GM21786 (cell line): ENCODE measurements around the gene LYPD6B.

Experiments used
- ATAC-seq: cut with Tn5 transposase; IDR thresholded peaks from one replicate; pipeline ENCODE4 v1.9.1; 2021; ENCODE audit not compliant: unreplicated experiment

LYPD6B gene

GRCh38 chr2:149038442-149039212 lies at the start of gene LYPD6B:
LYPD6B (plus strand) TSS chr2:149038699; CDS start chr2:149130949, 92,250 bp downstream.
- ATAC-seq: peak; percentile 43

- ATAC-seq: peak; percentile 80
These were observed 48.5 kb upstream of the LYPD6B start for GRCh38 chr2:148989882-148990493.

- no peak for ATAC-seq
These were observed 47.5 kb upstream of the LYPD6B start for GRCh38 chr2:148990968-148991367.

GRCh38 chr2:148992448-148992847 lies 46.1 kb upstream of the LYPD6B start:
- no peak for ATAC-seq

- ATAC-seq: no peak
These were observed 45.1 kb upstream of the LYPD6B start for GRCh38 chr2:148993351-148993750.

- no peak for ATAC-seq
These were observed 44.2 kb upstream of the LYPD6B start for GRCh38 chr2:148994341-148994740.

GRCh38 chr2:148996805-148997204 lies 41.7 kb upstream of the LYPD6B start:
- no peak for ATAC-seq

GRCh38 chr2:148998165-148998830 lies 40.2 kb upstream of the LYPD6B start:
- no peak for ATAC-seq

- ATAC-seq: no peak
These were observed 39.7 kb upstream of the LYPD6B start for GRCh38 chr2:148998831-148999200.

- ATAC-seq: no peak
These were observed 39.0 kb upstream of the LYPD6B start for GRCh38 chr2:148999451-148999921.

- no peak for ATAC-seq
These were observed 38.2 kb upstream of the LYPD6B start for GRCh38 chr2:149000158-149000938.

GRCh38 chr2:149001496-149001895 lies 37.0 kb upstream of the LYPD6B start:
- no peak for ATAC-seq

- no peak for ATAC-seq
These were observed 36.1 kb upstream of the LYPD6B start for GRCh38 chr2:149002378-149002890.

- no peak for ATAC-seq
These were observed 35.4 kb upstream of the LYPD6B start for GRCh38 chr2:149002891-149003740.

GRCh38 chr2:149004836-149005235 lies 33.7 kb upstream of the LYPD6B start:
- no peak for ATAC-seq

- no peak for ATAC-seq
These were observed 32.9 kb upstream of the LYPD6B start for GRCh38 chr2:149005471-149006077.

- no peak for ATAC-seq
These were observed 31.5 kb upstream of the LYPD6B start for GRCh38 chr2:149006883-149007543.

GRCh38 chr2:149008381-149008780 lies 30.1 kb upstream of the LYPD6B start:
- no peak for ATAC-seq
